Trophoblast cell (in vitro differentiated cells and primary cell): ENCODE measurements around the gene FRAS1.
A peak's percentile ranks its signal among the peaks of the same experiment; 100 is the strongest.

Experiments
- DNase-seq, 2 donors: peaks; one replicate each; pipeline ENCODE4 v3.0.0-alpha.2; 2016
- H2AFZ ChIP-seq: 2 replicates; pipeline ENCODE4 v1.6.1; 2013; ENCODE audit warnings: low read length, moderate library complexity, mild to moderate bottlenecking; ENCODE audit not compliant: insufficient read depth, poor library complexity
- H2AK5ac ChIP-seq: 2 replicates; pipeline ENCODE4 v1.6.1; 2013; ENCODE audit warnings: mild to moderate bottlenecking, low read length
- H2BK120ac ChIP-seq: 2 replicates; pipeline ENCODE4 v1.6.1; 2013; ENCODE audit warnings: low read length, mild to moderate bottlenecking, moderate library complexity; ENCODE audit not compliant: insufficient read depth, poor library complexity
- H2BK12ac ChIP-seq: 2 replicates; pipeline ENCODE4 v1.6.1; 2013; ENCODE audit warnings: mild to moderate bottlenecking, low read length, moderate library complexity
- H2BK5ac ChIP-seq: 2 replicates; pipeline ENCODE4 v1.6.1; 2013; ENCODE audit warnings: low read length, low read depth, moderate library complexity, mild to moderate bottlenecking; ENCODE audit not compliant: poor library complexity
- H3K14ac ChIP-seq: 2 replicates; pipeline ENCODE4 v1.6.1; 2013; ENCODE audit warnings: mild to moderate bottlenecking, low read length
- H3K18ac ChIP-seq: 2 replicates; pipeline ENCODE4 v1.6.1; 2013; ENCODE audit warnings: mild to moderate bottlenecking, low read length
- H3K23ac ChIP-seq: 2 replicates; pipeline ENCODE4 v1.6.1; 2013; ENCODE audit warnings: low read length
- H3K27ac ChIP-seq: 2 replicates; pipeline ENCODE4 v1.5.1; 2013; ENCODE audit warnings: low read depth, mild to moderate bottlenecking, inconsistent platforms, low read length, moderate library complexity
- H3K27me3 ChIP-seq: 2 replicates; pipeline ENCODE4 v1.6.1; 2013; ENCODE audit warnings: inconsistent platforms, mild to moderate bottlenecking, low read length, moderate library complexity; ENCODE audit not compliant: insufficient read depth
- H3K36me3 ChIP-seq, 2 experiments: 1 replicate in 1 of 2; 2 replicates in 1 of 2; pipeline ENCODE4 v1.6.1; 2013; ENCODE audit warnings: low read length in 2 of 2, mild to moderate bottlenecking in 2 of 2, moderate library complexity in 1 of 2; ENCODE audit not compliant: insufficient read depth in 2 of 2, control insufficient read depth in 1 of 2
- H3K4ac ChIP-seq: 2 replicates; pipeline ENCODE4 v1.6.1; 2013; ENCODE audit warnings: low read depth, mild to moderate bottlenecking, low read length, moderate library complexity
- H3K4me1 ChIP-seq, 2 experiments: 1 replicate in 1 of 2; 2 replicates in 1 of 2; pipeline ENCODE4 v1.6.1; 2013; ENCODE audit warnings: low read length in 2 of 2, mild to moderate bottlenecking in 2 of 2, moderate library complexity in 1 of 2; ENCODE audit not compliant: insufficient read depth in 2 of 2, control insufficient read depth in 1 of 2
- H3K4me2 ChIP-seq: 2 replicates; pipeline ENCODE4 v1.6.1; 2013; ENCODE audit warnings: inconsistent platforms, mild to moderate bottlenecking, low read length, moderate library complexity
- H3K4me3 ChIP-seq: 2 replicates; pipeline ENCODE4 v1.5.1; 2013; ENCODE audit warnings: mild to moderate bottlenecking, low read depth, low read length, inconsistent platforms
- H3K79me1 ChIP-seq: one replicate; pipeline ENCODE4 v1.6.1; 2013; ENCODE audit warnings: low read length
- H3K79me2 ChIP-seq: 2 replicates; pipeline ENCODE4 v1.6.1; 2013; ENCODE audit warnings: low read length, mild to moderate bottlenecking; ENCODE audit not compliant: control insufficient read depth, insufficient read depth, poor library complexity
- H3K9ac ChIP-seq: 2 replicates; pipeline ENCODE4 v1.6.1; 2013; ENCODE audit warnings: mild to moderate bottlenecking, low read length
- H3K9me3 ChIP-seq: 2 replicates; pipeline ENCODE4 v1.6.1; 2013; ENCODE audit warnings: low read depth, mild to moderate bottlenecking, control low read depth, inconsistent platforms, low read length; ENCODE audit not compliant: insufficient read depth
- H4K12ac ChIP-seq: 2 replicates; pipeline ENCODE4 v1.6.1; 2013; ENCODE audit warnings: low read depth, mild to moderate bottlenecking, low read length, moderate library complexity
- H4K8ac ChIP-seq: 2 replicates; pipeline ENCODE4 v1.6.1; 2013; ENCODE audit warnings: low read depth, mild to moderate bottlenecking, low read length, moderate library complexity
- H4K91ac ChIP-seq: one replicate; pipeline ENCODE4 v1.6.1; 2013; ENCODE audit warnings: low read depth, mild to moderate bottlenecking, low read length, moderate library complexity
- WGBS: extraction: QIAGEN DNeasy Blood & Tissue Kit; methylation state at CpG from one replicate; pipeline ENCODE4 v1.1.7; 2013; ENCODE audit warnings: missing lambda C conversion rate; ENCODE audit not compliant: insufficient read length, insufficient coverage; ENCODE audit errors: extremely low coverage; 5-methylcytosine and 5-hydroxymethylcytosine counted together

Gene FRAS1

DNA sequence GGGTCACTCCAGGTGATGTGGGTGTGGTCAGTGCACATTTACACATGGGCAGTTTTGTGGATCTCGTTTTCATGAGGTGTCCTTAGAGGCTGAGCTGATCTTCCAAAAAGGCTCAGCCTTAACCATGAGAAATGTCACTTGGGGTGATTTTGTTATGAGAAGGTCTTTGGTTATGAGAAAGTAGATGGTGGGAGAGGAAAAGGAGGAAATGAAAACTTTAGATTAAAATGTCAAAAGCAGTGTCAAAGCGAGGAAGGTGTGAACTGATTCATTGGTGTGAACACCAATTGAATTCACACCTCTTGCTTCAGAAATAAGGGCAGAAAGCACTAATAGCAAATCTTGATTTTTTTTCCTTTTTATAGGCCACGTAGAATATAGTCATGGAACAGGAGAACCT, 394.3 kb downstream of the FRAS1 start:
- no peak overlapping the region for H3K4me2 ChIP-seq
- H2BK12ac ChIP-seq = no peak overlapping the region
- H3K9me3 ChIP-seq = peaks cover 2% of the 10 kb centered on the region
- no peak overlapping the region for H2BK120ac ChIP-seq
- no peak overlapping the region for H4K8ac ChIP-seq
- H3K14ac ChIP-seq = no peak overlapping the region
- WGBS = no CpG with 5 or more reads among the region's 3 CpGs
- H2AK5ac ChIP-seq = no peak overlapping the region
- no peak overlapping the region for H2AFZ ChIP-seq
- peaks cover 11 to 46% of the 10 kb centered on the region in 2 experiments for H3K36me3 ChIP-seq
- H4K12ac ChIP-seq = no peak overlapping the region
- H3K4me1 ChIP-seq = peaks cover 0 to 2% of the 10 kb centered on the region in 2 experiments
- no peak overlapping the region for H3K18ac ChIP-seq
- peak overlapping the region; percentile 44 for H3K9ac ChIP-seq
- no peak overlapping the region for H3K4me3 ChIP-seq
- no peaks in the 10 kb centered on the region for H3K27me3 ChIP-seq
- no peak for DNase-seq
- H2BK5ac ChIP-seq = no peak overlapping the region
- no peak overlapping the region for H4K91ac ChIP-seq
- no peak overlapping the region for H3K23ac ChIP-seq
- H3K27ac ChIP-seq = no peak overlapping the region
- no peaks in the 10 kb centered on the region for H3K79me1 ChIP-seq
- no peaks in the 10 kb centered on the region for H3K79me2 ChIP-seq
- H3K4ac ChIP-seq = no peak overlapping the region

DNA sequence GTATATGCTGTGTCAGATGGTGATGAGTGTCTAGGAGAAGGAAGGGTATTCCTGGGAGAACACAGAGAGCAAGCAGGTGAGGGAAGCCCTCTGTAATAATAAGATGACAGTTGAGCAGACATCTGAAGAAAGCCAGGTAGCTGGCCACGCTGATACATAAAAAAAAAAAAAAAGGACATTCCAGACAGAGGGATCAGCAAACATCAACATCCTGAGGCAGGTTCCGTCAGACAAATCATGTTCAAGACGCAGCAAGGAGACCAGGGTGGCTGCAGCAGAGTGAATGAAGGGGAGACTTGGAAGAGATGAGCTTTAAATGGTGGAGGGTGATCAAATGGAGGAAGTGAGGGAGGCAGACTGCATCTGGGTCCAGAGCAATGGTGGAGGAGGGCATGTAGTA, 396.9 kb downstream of the FRAS1 start:
- Histone ChIP-seq H3K79me1 (no peaks in the 10 kb centered on the region), H2AFZ (no peak overlapping the region), H3K4me1 (peaks cover 0 to 2% of the 10 kb centered on the region in 2 experiments), H4K8ac (no peak overlapping the region), H3K27me3 (no peaks in the 10 kb centered on the region), H3K4ac (no peak overlapping the region), H3K9me3 (peaks cover under 1% of the 10 kb centered on the region), H2AK5ac (no peak overlapping the region), H4K91ac (no peak overlapping the region), H3K18ac (no peak overlapping the region), H2BK120ac (no peak overlapping the region), H2BK12ac (no peak overlapping the region), H3K79me2 (no peaks in the 10 kb centered on the region), H3K9ac (no peak overlapping the region), H3K27ac (no peak overlapping the region), H3K4me3 (no peak overlapping the region), H2BK5ac (no peak overlapping the region), H3K14ac (no peak overlapping the region), H3K23ac (no peak overlapping the region), H3K4me2 (no peak overlapping the region), H4K12ac (no peak overlapping the region), H3K36me3 (peaks cover 10 to 48% of the 10 kb centered on the region in 2 experiments)
- WGBS = no CpG with 5 or more reads among the region's 3 CpGs
- DNase-seq = no peak

DNA sequence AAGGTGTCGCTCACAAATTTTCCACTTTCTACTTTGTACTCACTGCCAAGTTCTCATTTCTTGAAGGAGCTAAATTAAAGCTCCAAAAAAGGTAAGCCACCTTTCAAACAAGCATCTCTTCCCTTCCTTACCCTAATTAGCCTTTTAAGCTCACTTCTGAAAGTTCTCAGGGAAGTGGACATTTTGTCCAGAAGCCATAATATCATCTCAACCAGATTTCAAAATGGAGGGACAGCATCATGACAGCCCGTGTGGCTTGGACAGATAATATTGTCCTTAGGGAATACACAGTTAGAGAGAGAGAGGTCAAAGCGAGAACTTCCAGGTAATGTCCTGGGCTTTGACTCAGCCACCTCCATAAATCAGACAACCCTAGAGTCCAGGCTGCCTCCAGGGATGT, 400.6 kb downstream of the FRAS1 start:
- Histone ChIP-seq H4K12ac (no peak overlapping the region), H3K79me1 (no peaks in the 10 kb centered on the region), H3K4ac (no peak overlapping the region), H3K36me3 (peaks cover 6 to 40% of the 10 kb centered on the region in 2 experiments), H2AFZ (no peak overlapping the region), H2BK12ac (no peak overlapping the region), H2AK5ac (no peak overlapping the region), H3K23ac (no peak overlapping the region), H4K91ac (no peak overlapping the region), H3K9me3 (no peaks in the 10 kb centered on the region), H2BK120ac (no peak overlapping the region), H3K79me2 (no peaks in the 10 kb centered on the region), H3K4me2 (no peak overlapping the region), H4K8ac (no peak overlapping the region), H3K18ac (no peak overlapping the region), H3K14ac (no peak overlapping the region), H3K9ac (no peak overlapping the region), H3K27me3 (no peaks in the 10 kb centered on the region), H3K27ac (no peak overlapping the region), H3K4me1 (peaks cover 0 to 2% of the 10 kb centered on the region in 2 experiments), H3K4me3 (no peak overlapping the region), H2BK5ac (no peak overlapping the region)
- no CpG with 5 or more reads among the region's 3 CpGs for WGBS
- DNase-seq = no peak

DNA sequence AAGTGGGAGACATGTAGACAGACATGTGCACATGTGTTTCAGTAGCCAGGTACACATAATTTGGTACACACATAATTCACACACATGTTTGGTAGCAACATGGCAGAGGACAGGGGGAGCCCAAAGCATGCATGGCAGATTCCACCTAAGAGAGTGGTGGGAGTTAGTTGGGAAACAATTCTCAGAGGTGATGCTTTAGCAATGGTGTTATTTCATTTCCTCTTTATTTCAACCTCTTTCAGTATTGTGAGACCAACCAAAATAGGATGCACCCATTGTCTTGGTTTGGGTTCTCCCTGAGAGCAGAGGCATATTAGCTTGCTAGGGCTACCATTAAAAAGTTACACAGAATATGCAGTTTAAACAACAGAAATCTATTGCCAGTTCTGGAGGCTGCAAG, 402.2 kb downstream of the FRAS1 start:
- Histone ChIP-seq H3K4me2 (no peak overlapping the region), H4K12ac (no peak overlapping the region), H3K9me3 (no peaks in the 10 kb centered on the region), H3K27ac (no peak overlapping the region), H3K36me3 (peaks cover 9 to 40% of the 10 kb centered on the region in 2 experiments), H3K4me1 (no peaks in the 10 kb centered on the region), H2BK5ac (no peak overlapping the region), H3K27me3 (no peaks in the 10 kb centered on the region), H2BK120ac (no peak overlapping the region), H3K23ac (no peak overlapping the region), H3K18ac (no peak overlapping the region), H2AK5ac (no peak overlapping the region), H2AFZ (no peak overlapping the region), H3K4me3 (no peak overlapping the region), H3K9ac (no peak overlapping the region), H3K4ac (no peak overlapping the region), H4K91ac (no peak overlapping the region), H3K79me1 (no peaks in the 10 kb centered on the region), H4K8ac (no peak overlapping the region), H3K14ac (no peak overlapping the region), H2BK12ac (no peak overlapping the region), H3K79me2 (no peaks in the 10 kb centered on the region)
- DNase-seq = no peak
